GM19324 (cell line): ENCODE data around the gene ZFHX2.
A peak's percentile ranks its signal among the peaks of the same experiment; 100 is the strongest.

Source experiments
- ATAC-seq: cut with Tn5 transposase; IDR thresholded peaks from one replicate; pipeline ENCODE4 v1.9.1; 2021; ENCODE audit warnings: mild to moderate bottlenecking, moderate library complexity; ENCODE audit not compliant: unreplicated experiment, low FRiP score

Gene ZFHX2

GRCh38 chr14:23561873-23562821, 10.6 kb upstream of the ZFHX2 start:
- ATAC-seq: no peak

- no peak for ATAC-seq
Observed at GRCh38 chr14:23561259-23561658, 9.7 kb upstream of the ZFHX2 start.

- no peak for ATAC-seq
Observed at GRCh38 chr14:23559926-23560520, 8.5 kb upstream of the ZFHX2 start.

GRCh38 chr14:23559010-23559925, 7.7 kb upstream of the ZFHX2 start:
- no peak for ATAC-seq

GRCh38 chr14:23558346-23559009, 6.9 kb upstream of the ZFHX2 start:
- ATAC-seq: no peak

- ATAC-seq: no peak
Observed at GRCh38 chr14:23557946-23558345, 6.4 kb upstream of the ZFHX2 start.

- no peak for ATAC-seq
Observed at GRCh38 chr14:23557521-23557920, 6.0 kb upstream of the ZFHX2 start.

GRCh38 chr14:23556700-23557440, 5.3 kb upstream of the ZFHX2 start:
- no peak for ATAC-seq

GRCh38 chr14:23555882-23556699, 4.5 kb upstream of the ZFHX2 start, which contains the start of gene THTPA:
TSS of gene THTPA (plus strand) at chr14:23556271. CDS start at chr14:23556758, 487 bp downstream.
- ATAC-seq: peak; percentile 85

- ATAC-seq: no peak
Observed at GRCh38 chr14:23555533-23555881, 3.9 kb upstream of the ZFHX2 start.

- no peak for ATAC-seq
Observed at GRCh38 chr14:23550812-23551265, 726 bp downstream of the ZFHX2 start.

- ATAC-seq: no peak
Observed at GRCh38 chr14:23550131-23550811, 1.3 kb downstream of the ZFHX2 start.

GRCh38 chr14:23548351-23549318, 2.9 kb downstream of the ZFHX2 start:
- no peak for ATAC-seq

GRCh38 chr14:23547924-23548323, 3.6 kb downstream of the ZFHX2 start:
- ATAC-seq: no peak

- ATAC-seq: no peak
Observed at GRCh38 chr14:23546450-23547035, 5.0 kb downstream of the ZFHX2 start.

GRCh38 chr14:23545740-23546365, 5.7 kb downstream of the ZFHX2 start:
- no peak for ATAC-seq
